GM21786 (cell line): ENCODE measurements around the gene MGAT5.

Source experiments
- ATAC-seq: cut with Tn5 transposase; IDR thresholded peaks from one replicate; pipeline ENCODE4 v1.9.1; 2021; ENCODE audit not compliant: unreplicated experiment

MGAT5 gene

GRCh38 chr2:134443814-134444480 is 190.1 kb downstream of the MGAT5 start:
- no peak for ATAC-seq

DNA sequence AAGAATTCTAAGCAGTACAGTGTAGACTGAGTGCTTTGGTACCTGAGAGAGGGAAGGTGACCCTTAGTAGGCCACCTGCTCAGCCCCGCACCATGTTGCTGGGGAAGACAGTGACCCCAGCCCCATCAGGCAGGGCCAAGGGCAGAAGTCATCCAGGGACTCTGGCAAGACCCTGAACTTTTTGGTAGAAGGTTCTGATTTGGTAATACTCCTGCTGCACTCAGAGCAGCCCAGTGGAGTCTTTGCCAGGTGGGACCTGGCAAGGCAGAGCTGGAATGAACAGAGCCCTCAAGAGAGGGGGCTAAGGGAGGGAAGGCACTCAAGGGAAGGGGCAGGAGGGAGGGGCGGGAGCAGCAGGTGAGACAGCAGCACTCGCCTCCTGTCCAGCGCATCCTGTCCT is 191.2 kb downstream of the MGAT5 start:
- no peak for ATAC-seq

- ATAC-seq, result no peak
Measured at GRCh38 chr2:134445985-134446382, 192.1 kb downstream of the MGAT5 start.

DNA sequence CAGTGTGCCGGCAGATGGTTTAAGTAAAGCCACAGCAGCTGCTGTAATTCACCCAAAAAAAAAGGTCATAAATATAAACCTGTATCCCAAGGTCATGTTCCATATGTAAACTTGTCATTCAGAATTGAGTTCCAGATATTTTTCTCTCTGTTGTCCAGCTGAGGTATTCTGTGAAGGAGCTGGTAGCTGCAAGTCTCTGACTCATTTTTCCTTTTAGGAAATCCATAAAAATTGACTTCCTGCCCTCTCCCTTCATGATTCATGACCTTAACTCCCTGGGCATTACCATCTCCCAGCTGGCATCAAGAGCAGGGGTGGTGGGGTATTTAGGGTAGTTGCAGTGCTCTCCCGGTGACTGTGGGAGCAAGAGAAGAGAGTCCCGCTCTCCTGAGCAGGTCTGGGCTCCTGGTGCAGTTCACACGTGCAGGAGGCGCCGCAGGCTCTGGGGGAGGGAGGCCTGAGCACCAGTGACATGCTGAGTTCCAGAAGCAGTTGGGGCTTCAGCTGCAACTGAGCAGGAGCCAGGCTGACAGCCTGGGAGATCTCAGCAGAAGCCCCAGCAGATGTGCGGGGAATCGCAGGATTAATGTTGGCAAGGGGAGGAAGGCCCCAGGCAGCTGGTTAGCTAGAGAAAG is 192.6 kb downstream of the MGAT5 start:
- ATAC-seq, result no peak

DNA sequence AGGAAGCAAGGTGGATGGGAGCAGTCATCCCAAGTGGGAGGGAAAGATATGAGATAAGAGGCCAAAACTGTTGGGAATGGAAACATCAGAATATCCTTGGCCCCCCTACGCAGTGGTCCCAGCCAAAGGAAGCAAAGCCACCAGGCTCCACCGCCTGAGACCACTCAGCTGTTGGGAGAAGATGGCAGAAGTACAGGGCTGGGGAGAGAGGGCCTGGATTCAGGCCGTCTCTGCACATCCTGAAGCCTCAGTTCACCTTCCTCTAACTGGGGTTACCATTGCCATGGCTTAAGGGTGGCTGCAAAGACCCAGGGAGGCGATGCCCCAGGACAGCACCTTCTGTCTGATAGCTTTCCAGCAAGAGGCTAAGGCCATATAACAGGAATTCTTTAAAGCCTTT is 193.8 kb downstream of the MGAT5 start:
- ATAC-seq, result no peak

DNA sequence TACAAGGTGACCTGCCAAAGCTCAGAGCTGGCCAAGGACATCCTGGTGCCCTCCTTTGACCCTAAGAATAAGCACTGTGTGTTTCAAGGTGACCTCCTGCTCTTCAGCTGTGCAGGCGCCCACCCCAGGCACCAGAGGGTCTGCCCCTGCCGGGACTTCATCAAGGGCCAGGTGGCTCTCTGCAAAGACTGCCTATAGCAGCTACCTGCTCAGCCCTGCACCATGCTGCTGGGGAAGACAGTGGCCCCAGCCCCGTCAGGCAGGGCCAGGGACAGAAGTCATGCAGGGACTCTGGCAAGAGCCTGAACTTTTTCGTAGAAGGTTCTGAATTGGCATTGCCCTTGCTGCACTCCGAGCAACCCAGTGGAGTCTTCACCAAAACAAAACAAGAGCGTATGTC is 194.8 kb downstream of the MGAT5 start:
- no peak for ATAC-seq

GRCh38 chr2:134449157-134449556 is 195.3 kb downstream of the MGAT5 start:
- no peak for ATAC-seq

DNA sequence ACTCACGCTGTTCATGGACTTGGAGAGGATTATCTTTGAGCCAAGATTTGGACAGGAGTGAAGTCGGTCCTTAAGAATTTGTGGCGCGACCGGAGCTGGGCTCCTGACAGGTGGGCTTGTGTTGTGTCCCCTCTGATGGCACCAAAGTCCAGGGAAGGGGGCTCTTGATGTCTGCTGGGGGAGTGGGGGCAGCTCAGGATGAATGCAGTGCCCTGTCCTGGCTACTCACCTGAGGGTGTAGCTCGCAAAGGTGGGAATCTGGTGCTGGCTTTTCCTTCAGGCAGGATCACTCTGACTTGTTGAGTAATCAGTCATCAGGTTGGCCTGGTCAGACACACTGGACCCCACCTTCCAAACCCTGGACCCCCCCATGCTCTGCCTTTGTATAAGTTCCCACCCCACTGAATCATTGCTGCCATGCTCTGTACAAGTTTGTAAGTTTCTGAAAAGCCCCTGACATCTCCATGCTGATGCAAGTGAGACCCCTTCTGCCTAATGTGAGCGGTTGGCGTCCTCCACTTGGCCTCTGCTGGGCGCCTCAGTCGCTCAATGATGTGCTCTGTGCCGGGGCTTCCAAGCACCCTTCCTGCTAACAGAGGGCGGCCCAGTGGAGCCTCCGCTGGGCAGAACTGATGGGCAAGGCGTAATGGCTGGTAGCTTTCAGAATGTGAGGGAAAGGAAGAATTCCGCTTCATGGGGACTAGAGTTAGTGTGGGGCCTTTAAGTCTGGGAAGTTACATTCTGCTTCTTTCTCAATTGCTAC is 196.1 kb downstream of the MGAT5 start:
- no peak for ATAC-seq

GRCh38 chr2:134451347-134451630 is 197.4 kb downstream of the MGAT5 start:
- ATAC-seq, result no peak

DNA sequence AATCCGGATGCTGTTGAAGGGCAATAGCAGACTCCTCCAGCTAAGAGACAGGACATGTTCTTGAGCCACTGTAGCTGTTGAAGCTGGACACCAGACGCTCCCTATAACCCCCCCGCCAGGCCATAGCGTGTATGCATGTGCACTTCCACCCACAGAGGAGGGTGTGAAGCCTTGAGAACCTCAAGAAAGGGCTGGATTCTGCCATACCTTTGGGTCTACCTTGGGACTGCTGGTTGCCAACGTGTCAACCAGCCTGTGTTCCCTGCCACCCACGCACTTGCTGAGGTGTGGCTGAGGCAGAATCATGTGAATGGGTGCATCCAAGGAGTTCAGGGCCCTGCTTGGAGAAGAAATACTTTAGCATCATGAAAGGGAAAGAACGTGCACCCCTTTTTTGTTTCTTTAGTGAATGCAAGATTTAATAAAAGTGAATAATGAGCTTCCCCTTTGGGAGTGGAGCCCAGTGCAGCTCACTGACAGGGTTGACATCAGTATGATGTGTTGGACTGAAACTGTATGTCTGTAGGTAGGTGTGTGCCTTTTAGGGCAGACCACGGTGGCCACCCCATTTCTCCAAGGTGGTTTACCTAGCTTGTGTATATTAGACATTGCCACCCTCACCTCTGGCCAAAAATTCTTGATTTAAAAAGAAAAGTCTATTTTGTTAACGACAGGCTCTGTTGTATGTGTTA is 198.3 kb downstream of the MGAT5 start:
- no peak for ATAC-seq

DNA sequence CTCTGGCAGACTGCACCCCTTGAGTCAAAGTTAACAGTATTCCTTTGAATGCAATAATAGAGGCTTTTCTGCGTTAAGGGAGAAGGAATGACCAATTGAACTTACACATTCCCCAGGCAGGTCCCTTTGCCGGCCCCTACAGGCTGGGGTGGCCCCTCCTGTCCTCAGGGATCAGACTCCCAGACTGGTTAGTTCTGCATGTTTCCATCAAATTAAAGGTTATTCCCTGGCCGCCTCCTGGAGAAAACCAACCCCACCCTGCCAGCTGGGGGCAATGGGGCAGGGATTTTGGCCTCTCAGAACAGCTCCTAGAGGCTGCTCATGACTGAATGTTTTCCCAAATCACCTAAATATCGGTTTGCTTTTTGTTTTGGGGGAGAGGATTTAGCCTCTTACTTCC is 199.6 kb downstream of the MGAT5 start:
- no peak for ATAC-seq

GRCh38 chr2:134453973-134454372 is 200.1 kb downstream of the MGAT5 start:
- no peak for ATAC-seq

DNA sequence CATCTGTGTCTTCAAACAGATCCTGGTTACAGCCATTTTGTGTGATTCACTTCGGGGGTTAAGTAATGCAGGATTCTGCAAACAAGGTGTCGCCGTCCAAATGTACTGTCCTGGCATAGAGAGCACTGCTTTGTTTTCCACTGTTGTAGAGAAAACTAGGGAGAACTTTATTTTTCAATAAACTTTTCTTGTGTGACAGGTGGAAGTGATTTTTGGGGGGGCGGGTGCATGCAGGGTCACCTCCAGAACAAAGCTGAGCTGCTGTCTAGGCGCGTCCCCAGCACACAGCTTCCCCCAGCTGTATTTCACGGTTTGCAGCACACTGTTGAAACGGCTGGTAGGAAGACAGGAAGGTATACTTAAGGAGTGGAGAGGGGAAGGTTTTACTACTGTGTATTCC is 200.6 kb downstream of the MGAT5 start:
- no peak for ATAC-seq

DNA sequence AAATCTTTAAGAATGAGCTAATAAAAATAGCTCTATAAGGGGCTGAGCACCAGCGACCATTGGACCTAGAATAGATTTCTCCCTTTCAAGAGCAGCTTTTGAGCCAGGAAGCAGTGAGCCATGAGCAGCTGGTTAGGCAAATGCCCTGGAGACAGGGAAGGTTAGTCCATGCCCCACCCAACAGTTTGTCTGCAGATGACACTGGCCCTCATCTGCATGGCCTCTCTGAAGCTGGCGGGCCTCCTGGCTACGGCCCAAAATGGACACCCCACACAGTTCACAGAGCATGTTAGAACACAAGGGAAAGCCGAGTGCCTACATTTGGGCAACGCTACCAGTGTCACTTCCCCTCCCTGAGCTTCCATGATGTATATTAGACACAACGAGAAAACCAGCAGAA is 201.1 kb downstream of the MGAT5 start:
- no peak for ATAC-seq

- no peak for ATAC-seq
Measured at GRCh38 chr2:134455426-134455825, 201.6 kb downstream of the MGAT5 start.

GRCh38 chr2:134457353-134457752 is 203.5 kb downstream of the MGAT5 start:
- ATAC-seq, result no peak

DNA sequence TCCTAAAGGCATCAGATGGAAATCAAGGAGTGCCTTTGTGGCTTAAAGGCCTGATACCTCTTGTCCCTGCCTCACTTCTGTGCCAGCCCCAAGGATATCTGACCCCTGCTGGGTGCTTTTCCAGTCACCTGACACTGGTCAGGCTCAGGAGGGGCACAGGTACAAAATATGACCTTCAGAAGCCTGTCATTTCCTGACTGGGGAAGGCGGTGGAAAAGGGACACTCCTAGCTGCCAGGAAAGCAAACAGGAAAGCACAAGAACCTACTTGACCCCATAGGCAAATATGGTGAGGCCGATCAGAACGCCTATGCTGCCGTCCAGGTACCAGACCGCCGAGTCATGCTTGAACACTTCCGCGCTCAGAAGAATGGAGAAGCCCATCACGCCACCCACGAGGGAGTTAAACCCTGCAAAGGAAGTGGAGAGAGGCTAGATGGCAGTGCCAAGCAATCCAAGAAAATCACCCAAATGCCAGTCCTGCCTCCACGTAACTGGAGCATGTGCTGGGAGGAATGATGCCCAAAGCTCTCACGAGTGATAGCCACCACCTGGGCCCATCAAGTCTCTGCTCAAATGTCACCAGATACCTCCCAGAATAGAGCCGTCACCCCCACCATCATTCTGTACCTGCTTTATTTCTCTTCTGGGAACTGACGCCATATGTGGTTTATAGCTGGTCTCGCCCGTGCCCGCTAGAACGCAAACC is 204.0 kb downstream of the MGAT5 start:
- ATAC-seq, result no peak

DNA sequence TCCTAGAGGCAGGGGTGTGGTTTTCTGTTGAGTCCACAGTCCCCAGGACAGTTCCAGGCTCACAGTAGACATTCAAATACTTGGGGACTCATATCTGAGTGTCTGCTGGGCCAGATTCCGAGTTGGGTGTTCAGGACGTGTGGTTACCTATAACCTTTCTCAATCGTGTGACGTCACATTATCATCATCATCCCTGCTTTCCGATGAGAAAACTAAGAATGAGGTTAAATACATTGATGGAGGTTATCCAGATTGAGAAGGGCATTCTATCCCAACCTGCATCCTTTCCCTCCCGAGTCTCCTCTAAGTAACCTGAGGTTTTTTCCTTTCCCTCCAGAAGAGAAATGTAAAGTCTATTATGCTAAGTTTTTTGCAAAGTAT is 204.6 kb downstream of the MGAT5 start:
- ATAC-seq, result no peak

DNA sequence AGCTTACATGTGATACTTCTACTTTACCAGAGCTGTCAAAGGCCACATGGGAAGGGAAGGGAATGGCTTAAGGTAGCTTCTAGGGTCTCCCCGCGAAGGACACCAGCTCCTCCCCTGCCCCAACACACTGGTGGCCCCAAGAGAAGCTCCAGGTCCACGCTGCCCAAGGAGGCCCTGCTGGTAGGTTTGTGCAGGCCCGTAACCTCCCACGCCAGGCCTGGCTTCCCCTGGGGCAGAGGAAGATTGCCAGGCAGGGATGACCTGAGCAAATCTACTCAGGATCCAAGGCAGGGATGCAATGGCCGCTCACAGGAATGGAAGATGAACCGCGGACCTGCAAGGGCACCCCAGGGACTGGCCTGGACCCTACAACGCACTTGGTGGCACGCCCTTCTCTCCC is 205.1 kb downstream of the MGAT5 start:
- ATAC-seq, result no peak

- no peak for ATAC-seq
Measured at GRCh38 chr2:134459706-134460406, 206.0 kb downstream of the MGAT5 start.

- ATAC-seq, result peak; percentile 69
Measured at GRCh38 chr2:134460583-134460998, 206.7 kb downstream of the MGAT5 start.
